RWPE2 (cell line): ENCODE measurements around the gene ACOT2.
"Not testable (repeated sequence)": the region's sequence is repeated elsewhere in the genome, so short reads cannot be mapped to it uniquely, and the experiment has no call there.

Source experiments
- ATAC-seq: fragments of 200-7000 bp; cut with Tn5 transposase; 3 replicates; pipeline ENCODE4 v1.9.1; 2021; ENCODE audit warnings: low read depth
- DNase-seq: peaks from one replicate; pipeline ENCODE4 v3.0.0-alpha.2; 2020; ENCODE audit warnings: low spot score
- H3K27ac ChIP-seq: fragments of 450-650 bp; 2 replicates; pipeline ENCODE4 v1.5.1; 2017; ENCODE audit warnings: mild to moderate bottlenecking; ENCODE audit not compliant: poor library complexity, severe bottlenecking
- H3K27me3 ChIP-seq: fragments of 250-450 bp; sonication (Bioruptor Pico); 2 replicates; pipeline ENCODE4 v1.5.1; 2021; ENCODE audit warnings: mild to moderate bottlenecking, moderate library complexity; ENCODE audit not compliant: insufficient read depth, poor library complexity, severe bottlenecking
- H3K36me3 ChIP-seq: fragments of 250-450 bp; sonication (Bioruptor Pico); 2 replicates; pipeline ENCODE4 v1.5.1; 2020; ENCODE audit warnings: low read depth, mild to moderate bottlenecking, moderate library complexity
- H3K4me1 ChIP-seq: fragments of 250-450 bp; sonication (Bioruptor Pico); 2 replicates; pipeline ENCODE4 v1.5.1; 2021; ENCODE audit warnings: mild to moderate bottlenecking, moderate library complexity; ENCODE audit not compliant: insufficient read depth, poor library complexity, severe bottlenecking
- H3K4me3 ChIP-seq: fragments of 250-450 bp; sonication (Bioruptor Pico); 2 replicates; pipeline ENCODE4 v1.5.1; 2021; ENCODE audit warnings: mild to moderate bottlenecking, moderate library complexity; ENCODE audit not compliant: severe bottlenecking
- H3K9me3 ChIP-seq: fragments of 250-450 bp; sonication (Bioruptor Pico); 2 replicates; pipeline ENCODE4 v1.5.1; 2021; ENCODE audit warnings: mild to moderate bottlenecking, moderate library complexity; ENCODE audit not compliant: severe bottlenecking
- TF ChIP-seq, protein P1 (sequence below): fragments of 450-650 bp; IDR thresholded peaks from one replicate; pipeline ENCODE4 v1.5.1; 2017; ENCODE audit warnings: mild to moderate bottlenecking, moderate library complexity; ENCODE audit not compliant: poor library complexity, severe bottlenecking

ACOT2 gene

GRCh38 chr14:73567358-73567757 is 1.7 kb upstream of the ACOT2 start:
- DNase-seq (no peak), ATAC-seq (no peak)
- no peaks in the 10 kb centered on the region for H3K27me3 ChIP-seq
- peaks cover 16% of the 10 kb centered on the region for H3K4me1 ChIP-seq
- H3K9me3 ChIP-seq, result peaks cover 4% of the 10 kb centered on the region
- TF ChIP-seq, protein P1, sequence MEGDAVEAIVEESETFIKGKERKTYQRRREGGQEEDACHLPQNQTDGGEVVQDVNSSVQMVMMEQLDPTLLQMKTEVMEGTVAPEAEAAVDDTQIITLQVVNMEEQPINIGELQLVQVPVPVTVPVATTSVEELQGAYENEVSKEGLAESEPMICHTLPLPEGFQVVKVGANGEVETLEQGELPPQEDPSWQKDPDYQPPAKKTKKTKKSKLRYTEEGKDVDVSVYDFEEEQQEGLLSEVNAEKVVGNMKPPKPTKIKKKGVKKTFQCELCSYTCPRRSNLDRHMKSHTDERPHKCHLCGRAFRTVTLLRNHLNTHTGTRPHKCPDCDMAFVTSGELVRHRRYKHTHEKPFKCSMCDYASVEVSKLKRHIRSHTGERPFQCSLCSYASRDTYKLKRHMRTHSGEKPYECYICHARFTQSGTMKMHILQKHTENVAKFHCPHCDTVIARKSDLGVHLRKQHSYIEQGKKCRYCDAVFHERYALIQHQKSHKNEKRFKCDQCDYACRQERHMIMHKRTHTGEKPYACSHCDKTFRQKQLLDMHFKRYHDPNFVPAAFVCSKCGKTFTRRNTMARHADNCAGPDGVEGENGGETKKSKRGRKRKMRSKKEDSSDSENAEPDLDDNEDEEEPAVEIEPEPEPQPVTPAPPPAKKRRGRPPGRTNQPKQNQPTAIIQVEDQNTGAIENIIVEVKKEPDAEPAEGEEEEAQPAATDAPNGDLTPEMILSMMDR, result no peak
- peaks cover 12% of the 10 kb centered on the region; the same call in 1 of the 2 replicates for H3K36me3 ChIP-seq
- no peak overlapping the region for H3K4me3 ChIP-seq
- H3K27ac ChIP-seq, result no peak overlapping the region

DNA sequence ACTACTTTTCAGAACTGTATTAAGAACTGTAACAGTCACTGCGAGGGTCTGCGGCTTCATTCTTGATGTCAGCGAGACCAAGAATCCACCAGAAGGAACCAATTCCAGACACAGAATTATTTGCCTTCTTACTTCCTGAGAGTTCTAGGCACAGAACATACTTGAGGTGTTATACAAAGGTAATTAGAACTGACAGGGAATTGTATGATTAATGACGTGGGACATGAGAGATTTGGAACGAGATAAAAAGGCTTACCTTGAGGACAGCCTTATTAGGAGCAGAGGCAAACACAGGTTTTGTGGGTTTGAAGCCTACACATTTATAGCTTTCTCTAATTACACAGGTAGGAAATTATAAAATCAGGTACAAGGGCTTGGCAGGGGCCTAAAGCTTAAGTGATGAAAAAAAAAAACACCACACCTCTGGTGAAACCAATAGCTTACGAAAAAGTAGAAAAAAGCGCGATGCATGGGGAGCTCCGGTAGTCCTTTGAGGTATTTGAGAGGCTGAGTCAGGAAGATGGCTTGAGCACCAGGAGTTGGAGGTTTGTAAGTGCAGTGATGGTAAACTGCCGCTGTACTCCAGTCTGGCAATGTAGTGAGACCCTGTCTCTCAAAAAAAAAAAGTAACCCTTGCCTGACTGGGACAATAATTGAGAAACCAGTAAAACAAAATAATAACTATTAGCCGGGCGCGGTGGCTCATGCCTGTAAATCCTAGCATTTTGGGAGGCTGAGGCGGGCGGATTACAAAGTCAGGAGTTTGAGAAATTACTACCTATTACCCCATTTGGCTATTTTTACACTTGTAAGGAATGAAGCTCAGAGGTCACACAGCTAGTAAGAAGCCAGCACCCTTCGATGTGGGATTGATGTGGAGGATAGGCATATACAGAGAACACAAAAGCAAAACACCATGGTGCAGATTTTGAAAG is 795 bp upstream of the ACOT2 start:
- no peak for DNase-seq
- TF ChIP-seq, protein P1, result no peak

DNA sequence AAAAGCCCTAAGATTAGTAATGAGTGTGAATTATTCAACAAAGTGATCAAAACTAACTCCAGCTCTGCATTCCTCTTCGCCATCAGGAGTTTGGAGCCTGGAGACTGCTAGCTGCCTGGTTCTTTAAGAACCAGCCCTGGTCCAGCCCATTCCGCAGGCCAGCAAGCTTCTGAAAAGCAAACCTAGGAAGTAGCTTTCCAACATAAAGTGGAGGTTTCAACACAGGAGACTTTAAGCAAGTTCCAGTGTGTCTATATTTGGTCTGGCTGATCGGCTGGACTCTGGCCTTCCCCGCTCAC is 178 bp upstream of the ACOT2 start:
- ATAC-seq, H3K36me3 ChIP-seq, H3K27me3 ChIP-seq, DNase-seq, H3K9me3 ChIP-seq: not testable (repeated sequence)
- Histone ChIP-seq H3K4me1 (peaks cover 16% of the 10 kb centered on the region), H3K4me3 (peak overlapping the region; percentile 31), H3K27ac (peak overlapping the region; percentile 68)

More for the DNA sequence above, 795 bp upstream of the ACOT2 start:
- peak overlapping the region; percentile 68 for H3K27ac ChIP-seq
- H3K27me3 ChIP-seq, result no peaks in the 10 kb centered on the region
- peaks cover 2% of the 10 kb centered on the region for H3K9me3 ChIP-seq
- peak; percentile 16; the same call in 1 of the 3 replicates for ATAC-seq
- peaks cover 10% of the 10 kb centered on the region; the same call in 1 of the 2 replicates for H3K36me3 ChIP-seq
- peak overlapping the region; percentile 31 for H3K4me3 ChIP-seq
- H3K4me1 ChIP-seq, result peaks cover 16% of the 10 kb centered on the region

DNA sequence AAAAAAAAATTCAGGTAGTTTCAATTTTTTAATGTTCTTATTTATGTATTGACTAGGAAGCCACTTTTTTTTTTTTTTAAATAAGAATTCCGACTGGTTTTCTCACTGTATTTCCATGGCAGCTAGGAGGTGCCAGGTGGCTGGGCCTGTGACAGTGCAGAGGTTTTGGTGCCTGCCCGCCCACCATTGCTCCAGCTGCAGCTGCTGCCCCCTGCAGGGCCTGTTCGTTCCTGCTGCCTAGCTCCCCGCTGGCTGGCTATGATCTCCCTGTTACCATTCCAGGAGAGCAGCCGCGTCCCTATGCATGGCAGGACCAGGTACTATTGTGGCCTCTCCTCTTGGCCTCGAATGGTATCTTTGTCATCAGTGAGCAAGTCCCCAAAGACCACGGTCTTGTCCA is 1.9 kb downstream of the ACOT2 start:
- DNase-seq, H3K4me3 ChIP-seq: not testable (repeated sequence)

DNA sequence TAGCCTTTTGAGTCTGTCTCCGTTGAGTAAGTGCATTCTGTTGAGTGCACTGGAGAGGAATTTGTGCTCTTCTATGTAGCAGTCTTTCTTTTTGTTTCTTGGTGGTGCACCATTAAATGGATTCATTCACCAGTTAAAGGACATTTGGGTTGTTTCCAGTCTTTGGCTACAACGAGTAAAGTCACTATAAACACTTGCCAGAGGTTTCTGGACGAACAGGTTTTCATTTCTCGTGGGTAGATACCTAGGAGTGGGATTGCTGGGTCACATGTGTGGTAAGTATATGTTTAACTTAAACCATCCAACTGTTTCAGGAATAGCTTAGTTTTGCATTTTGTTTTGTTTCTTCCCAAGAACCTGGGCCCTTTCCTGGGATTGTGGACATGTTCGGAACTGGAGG is 4.0 kb downstream of the ACOT2 start:
- H3K9me3 ChIP-seq, H3K36me3 ChIP-seq, ATAC-seq, H3K27ac ChIP-seq, H3K27me3 ChIP-seq, H3K4me3 ChIP-seq, DNase-seq: not testable (repeated sequence)
- peaks cover 17% of the 10 kb centered on the region for H3K4me1 ChIP-seq

More for the DNA sequence above, 1.9 kb downstream of the ACOT2 start:
- H3K4me1 ChIP-seq, result peaks cover 16% of the 10 kb centered on the region
- not testable (repeated sequence) for H3K27ac ChIP-seq, H3K27me3 ChIP-seq, H3K9me3 ChIP-seq, H3K36me3 ChIP-seq
- TF ChIP-seq, protein P1, result peak; percentile 72
- ATAC-seq, result peak; percentile 37; the same call in 2 of the 3 replicates

GRCh38 chr14:73573740-73574139 is 4.7 kb downstream of the ACOT2 start:
- not testable (repeated sequence) for H3K27me3 ChIP-seq, H3K9me3 ChIP-seq, H3K4me3 ChIP-seq, ATAC-seq, H3K27ac ChIP-seq, DNase-seq, H3K36me3 ChIP-seq
- peaks cover 13% of the 10 kb centered on the region for H3K4me1 ChIP-seq

- H3K36me3 ChIP-seq, result not testable (repeated sequence)
These were observed 5.2 kb downstream of the ACOT2 start for GRCh38 chr14:73574251-73574650.

More at GRCh38 chr14:73574251-73574650, 5.2 kb downstream of the ACOT2 start:
- not testable (repeated sequence) for ATAC-seq, H3K9me3 ChIP-seq, H3K4me3 ChIP-seq, H3K27me3 ChIP-seq, H3K27ac ChIP-seq, DNase-seq
- peaks cover 10% of the 10 kb centered on the region for H3K4me1 ChIP-seq
